Activated naive CD8-positive, alpha-beta T cell treated with anti-CD3 and anti-CD28 coated beads, Interleukin-2, amount 50 U/mL, for 24 hours (primary cell): Measurements from ENCODE around the gene ADAP1.

Source experiments
- ATAC-seq: fragments of 150-1000 bp; cut with Tn5 transposase; one replicate; pipeline ENCODE4 v1.10.0; 2021
- DNase-seq: peaks from one replicate; pipeline ENCODE4 v3.0.0; 2021
- H3K27ac Mint-ChIP-seq: one replicate; pipeline ENCODE4 v1.8.0; 2021; ENCODE audit warnings: mild to moderate bottlenecking, mixed read lengths
- H3K27me3 Mint-ChIP-seq: one replicate; pipeline ENCODE4 v1.8.0; 2021; ENCODE audit warnings: mixed read lengths
- H3K36me3 Mint-ChIP-seq: one replicate; pipeline ENCODE4 v1.8.0; 2021; ENCODE audit warnings: low read depth, mixed read lengths
- H3K4me1 Mint-ChIP-seq: one replicate; pipeline ENCODE4 v1.8.0; 2021; ENCODE audit warnings: mixed read lengths
- H3K4me3 Mint-ChIP-seq: one replicate; pipeline ENCODE4 v1.8.0; 2021; ENCODE audit warnings: mild to moderate bottlenecking, moderate library complexity, mixed read lengths
- H3K9me3 Mint-ChIP-seq: one replicate; pipeline ENCODE4 v1.8.0; 2021; ENCODE audit warnings: mixed read lengths

The ADAP1 gene

DNA sequence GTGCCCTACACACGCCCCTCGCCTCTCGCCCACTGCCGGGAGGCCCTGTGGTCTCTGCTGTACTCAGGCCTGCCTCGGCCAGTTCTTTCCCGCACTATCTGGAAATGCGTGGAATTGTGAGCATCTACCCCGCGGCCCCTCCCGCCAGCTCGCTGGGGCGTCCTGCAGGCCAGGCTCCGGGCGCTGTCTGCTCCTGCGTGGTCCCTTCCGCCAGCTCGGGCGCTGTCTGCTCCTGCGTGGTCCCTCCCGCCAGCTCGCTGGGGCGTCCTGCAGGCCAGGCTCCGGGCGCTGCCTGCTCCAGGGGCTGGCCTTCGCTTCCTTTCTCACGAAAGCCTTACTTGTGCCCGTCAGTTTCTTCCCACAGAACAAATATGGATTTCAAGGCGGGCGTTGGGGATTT, 63.2 kb downstream of the ADAP1 start:
- no peaks in the 10 kb centered on the region for H3K4me1 Mint-ChIP-seq
- peaks cover 26% of the 10 kb centered on the region for H3K36me3 Mint-ChIP-seq
- H3K9me3 Mint-ChIP-seq = no peaks in the 10 kb centered on the region
- no peak overlapping the region for H3K27ac Mint-ChIP-seq
- H3K4me3 Mint-ChIP-seq = no peak overlapping the region
- DNase-seq (no peak), ATAC-seq (no peak)
- H3K27me3 Mint-ChIP-seq = no peaks in the 10 kb centered on the region

DNA sequence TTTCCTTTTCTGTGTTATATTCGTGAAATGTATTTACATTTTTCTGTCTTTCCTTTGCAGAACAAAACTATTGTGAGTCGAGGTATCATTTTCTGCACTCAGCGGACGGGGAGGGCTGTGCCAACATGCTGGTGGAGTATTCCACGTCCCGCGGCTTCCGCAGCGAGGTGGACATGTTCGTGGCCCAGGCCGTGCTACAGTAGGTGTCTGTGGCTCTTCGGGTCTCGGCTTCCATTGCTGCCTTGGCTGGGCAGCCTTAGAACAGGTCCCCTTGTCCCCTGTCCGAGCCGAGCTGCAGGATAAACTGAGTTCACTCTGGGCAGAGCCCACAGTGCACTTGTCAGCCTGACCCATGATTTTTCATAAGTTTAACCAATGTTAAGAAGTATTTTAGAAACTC, 63.6 kb downstream of the ADAP1 start:
- Mint-ChIP-seq H3K27ac (no peak overlapping the region), H3K4me1 (no peaks in the 10 kb centered on the region), H3K36me3 (peaks cover 22% of the 10 kb centered on the region), H3K4me3 (no peak overlapping the region), H3K9me3 (no peaks in the 10 kb centered on the region), H3K27me3 (no peaks in the 10 kb centered on the region)
- DNase-seq (no peak), ATAC-seq (no peak)

DNA sequence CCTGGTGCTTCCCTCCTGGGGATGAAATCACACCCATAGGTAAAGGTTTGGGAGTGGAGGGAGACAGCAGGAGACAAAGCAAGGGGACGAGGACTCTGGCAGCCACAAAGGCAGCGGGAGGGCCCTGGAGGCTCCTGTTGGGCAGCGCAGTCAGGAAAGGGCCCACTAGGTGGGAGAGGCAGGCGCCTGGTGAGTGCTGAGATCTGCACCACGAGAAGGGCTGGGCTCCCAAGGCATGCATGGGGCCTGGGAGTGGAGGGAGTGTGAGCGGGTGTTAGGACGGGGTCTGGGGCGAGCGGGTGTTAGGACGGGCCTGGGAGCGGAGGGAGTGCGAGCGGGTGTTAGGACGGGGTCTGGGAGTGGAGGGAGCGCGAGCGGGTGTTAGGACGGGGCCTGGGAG, 65.1 kb downstream of the ADAP1 start:
- ATAC-seq = no peak
- no peak for DNase-seq
- peaks cover 14% of the 10 kb centered on the region for H3K36me3 Mint-ChIP-seq
- H3K27me3 Mint-ChIP-seq = no peaks in the 10 kb centered on the region
- no peak overlapping the region for H3K27ac Mint-ChIP-seq
- H3K4me3 Mint-ChIP-seq = no peak overlapping the region
- peaks cover 3% of the 10 kb centered on the region for H3K4me1 Mint-ChIP-seq
- no peaks in the 10 kb centered on the region for H3K9me3 Mint-ChIP-seq

DNA sequence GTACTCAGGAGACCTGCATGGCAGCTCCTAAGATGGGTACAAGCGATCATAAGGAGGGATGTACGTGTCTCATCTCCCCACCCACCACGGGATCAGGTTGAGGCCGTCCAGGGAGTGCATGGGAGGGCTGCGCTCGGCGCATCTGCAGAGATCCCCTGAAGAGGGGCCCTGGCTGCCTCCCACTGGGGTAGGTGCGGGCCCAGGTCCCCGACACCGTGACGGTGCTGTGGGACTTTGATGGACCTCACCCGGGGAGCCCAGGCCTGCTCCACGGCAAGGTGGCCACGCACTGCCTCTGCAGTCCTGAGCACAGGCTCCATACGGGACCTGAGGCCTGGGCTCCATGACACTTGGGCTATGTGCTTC, 65.5 kb downstream of the ADAP1 start:
- no peaks in the 10 kb centered on the region for H3K27me3 Mint-ChIP-seq
- H3K9me3 Mint-ChIP-seq = no peaks in the 10 kb centered on the region
- no peak overlapping the region for H3K4me3 Mint-ChIP-seq
- no peak for DNase-seq
- H3K4me1 Mint-ChIP-seq = peaks cover 3% of the 10 kb centered on the region
- H3K36me3 Mint-ChIP-seq = peaks cover 14% of the 10 kb centered on the region
- H3K27ac Mint-ChIP-seq = no peak overlapping the region
- ATAC-seq = no peak

DNA sequence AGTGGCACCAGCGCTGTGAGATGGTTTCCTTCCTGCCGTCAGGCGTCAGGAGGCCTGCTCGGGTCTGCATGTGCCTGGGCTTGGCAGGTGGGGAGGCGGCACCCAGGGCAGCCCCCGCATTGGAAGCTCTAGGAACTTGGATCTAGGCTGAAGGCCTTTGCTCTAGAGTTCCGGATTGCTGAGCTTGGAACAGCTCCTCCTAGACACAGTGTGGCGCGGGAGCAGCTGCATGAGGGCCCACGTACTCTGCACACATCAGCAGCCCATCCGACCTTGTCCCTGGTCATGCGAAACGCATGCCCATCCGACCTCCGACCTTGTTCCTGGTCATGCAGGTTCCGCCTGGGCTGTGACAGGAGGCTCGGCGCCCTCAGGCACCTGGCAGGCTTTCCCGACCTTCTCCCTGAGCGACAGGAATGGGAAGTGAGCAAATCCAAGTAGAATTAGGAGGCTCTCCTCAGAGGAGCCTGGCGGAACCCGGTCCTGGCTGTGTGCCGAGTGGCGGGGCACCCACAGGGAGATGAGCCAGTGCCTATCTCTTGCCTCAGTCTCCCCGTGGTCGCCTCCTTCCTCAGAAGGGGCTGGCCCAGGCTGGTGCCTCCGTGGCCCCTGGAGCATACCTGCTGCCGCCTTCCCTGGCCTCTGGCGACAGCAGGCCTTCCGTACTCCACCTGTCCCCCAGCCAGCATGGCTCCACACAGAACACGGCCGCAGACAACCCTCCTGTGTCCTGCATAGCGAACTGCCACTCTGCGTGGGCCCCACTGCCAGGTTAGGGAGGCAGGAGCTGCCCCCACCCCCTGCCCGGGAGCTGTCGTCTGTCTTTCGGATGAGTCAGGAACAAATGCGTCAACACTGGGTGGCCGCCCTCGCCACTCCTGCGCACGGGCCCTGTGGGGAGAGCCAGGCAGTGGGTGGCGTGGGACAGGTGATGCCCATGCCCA, 66.1 kb downstream of the ADAP1 start:
- H3K4me3 Mint-ChIP-seq = no peak overlapping the region
- H3K4me1 Mint-ChIP-seq = peaks cover 3% of the 10 kb centered on the region
- H3K27me3 Mint-ChIP-seq = no peaks in the 10 kb centered on the region
- no peak overlapping the region for H3K27ac Mint-ChIP-seq
- no peaks in the 10 kb centered on the region for H3K9me3 Mint-ChIP-seq
- H3K36me3 Mint-ChIP-seq = peaks cover 12% of the 10 kb centered on the region
- ATAC-seq = no peak
- no peak for DNase-seq

DNA sequence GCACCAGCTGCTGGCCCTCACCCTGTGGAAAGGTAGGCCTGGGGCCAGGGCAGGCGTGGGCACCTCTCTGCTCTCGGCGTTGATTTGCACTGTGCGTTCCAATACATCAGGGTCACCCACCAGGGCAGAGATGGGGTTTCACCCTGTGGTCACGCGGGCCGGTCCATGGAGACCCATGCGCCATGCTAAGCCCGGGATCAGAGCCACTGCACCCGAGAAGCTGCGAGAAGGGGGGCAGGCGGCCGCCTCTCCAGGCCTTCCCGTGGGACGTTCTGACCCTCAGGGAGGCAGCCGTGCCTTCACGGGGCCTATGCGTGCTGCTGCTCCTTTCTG, 67.0 kb downstream of the ADAP1 start:
- Mint-ChIP-seq H3K9me3 (no peaks in the 10 kb centered on the region), H3K27me3 (no peaks in the 10 kb centered on the region), H3K4me1 (peaks cover 7% of the 10 kb centered on the region), H3K36me3 (peaks cover 5% of the 10 kb centered on the region), H3K4me3 (no peak overlapping the region), H3K27ac (no peak overlapping the region)
- ATAC-seq (no peak), DNase-seq (no peak)

DNA sequence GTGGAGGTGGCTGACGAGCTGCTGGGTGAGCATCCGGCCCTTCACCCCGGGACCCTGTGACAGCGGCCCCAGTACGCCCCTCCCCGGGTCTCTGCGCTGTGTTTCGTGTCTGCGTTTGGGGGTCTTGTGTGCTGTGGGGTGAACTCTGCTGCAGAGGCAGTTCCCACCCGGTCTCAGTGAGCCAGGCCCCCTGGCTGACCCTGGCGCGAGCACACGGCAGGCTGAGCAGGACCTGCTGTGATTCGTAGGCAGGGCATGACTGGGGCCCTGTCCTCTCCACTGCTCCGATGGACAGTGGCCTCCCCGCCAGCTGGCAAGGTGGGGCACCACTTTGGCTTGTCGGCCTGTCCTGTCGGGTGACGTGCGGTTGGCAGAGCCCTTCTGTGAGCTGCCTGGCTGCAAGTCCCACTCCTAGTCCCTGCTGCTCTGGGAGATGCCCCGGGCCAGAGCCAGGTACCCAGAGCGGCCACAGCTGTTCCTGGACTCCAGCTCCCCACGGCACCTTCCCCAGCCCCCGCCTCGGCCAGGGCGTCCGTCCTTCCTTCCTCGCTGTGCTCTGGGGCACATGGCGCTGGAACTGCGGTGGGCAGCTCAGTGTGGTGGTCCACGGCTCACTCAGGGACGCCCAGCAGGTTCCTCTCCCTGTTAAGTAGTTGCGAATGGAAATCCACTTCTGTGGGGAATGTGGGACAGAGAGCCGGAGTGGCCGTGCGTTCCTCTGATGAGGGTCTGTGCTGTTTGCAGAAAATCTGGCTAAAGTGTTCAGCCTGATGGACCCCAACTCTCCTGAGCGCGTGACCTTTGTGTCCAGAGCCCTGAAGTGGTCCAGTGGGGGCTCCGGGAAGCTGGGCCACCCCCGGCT, 67.6 kb downstream of the ADAP1 start:
- DNase-seq (no peak), ATAC-seq (no peak)
- Mint-ChIP-seq H3K4me3 (no peak overlapping the region), H3K27ac (no peak overlapping the region), H3K36me3 (peaks cover 2% of the 10 kb centered on the region), H3K4me1 (peaks cover 11% of the 10 kb centered on the region), H3K9me3 (no peaks in the 10 kb centered on the region), H3K27me3 (no peaks in the 10 kb centered on the region)

DNA sequence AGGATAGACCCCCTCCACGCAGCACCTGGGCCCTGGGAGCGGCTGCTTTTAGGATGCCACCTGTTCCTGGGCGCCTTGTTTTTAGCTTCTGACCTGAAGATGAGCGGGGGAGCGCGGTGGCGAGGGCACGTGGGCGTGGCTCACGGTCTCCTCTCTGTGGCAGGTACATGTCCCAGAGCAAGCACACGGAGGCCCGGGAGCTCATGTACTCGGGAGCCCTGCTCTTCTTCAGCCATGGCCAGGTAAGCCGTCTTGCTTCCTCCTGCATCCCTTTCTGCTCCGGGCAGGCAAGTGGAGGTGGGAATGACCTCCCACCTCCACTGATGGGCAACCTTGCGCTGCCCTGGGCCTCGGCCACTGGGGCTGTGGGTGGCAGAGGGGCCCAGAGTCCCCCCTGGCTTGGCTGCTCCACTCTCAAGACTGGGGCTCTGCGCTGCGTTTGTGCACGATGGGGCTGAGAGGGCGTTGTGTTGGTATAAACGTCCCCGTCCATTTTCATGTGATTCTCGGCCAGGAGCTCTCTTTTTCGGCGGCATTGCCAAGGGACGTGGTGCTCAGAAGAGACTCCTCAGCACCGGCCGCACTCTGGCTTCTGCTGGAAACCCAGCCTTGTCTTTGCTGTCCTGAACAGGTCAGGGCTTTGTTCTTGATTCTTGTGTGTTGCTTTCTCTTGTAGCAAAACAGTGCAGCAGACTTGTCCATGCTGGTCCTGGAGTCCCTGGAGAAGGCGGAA, 68.4 kb downstream of the ADAP1 start:
- Mint-ChIP-seq H3K27ac (no peak overlapping the region), H3K36me3 (peaks cover 2% of the 10 kb centered on the region)
- ATAC-seq = no peak

DNA sequence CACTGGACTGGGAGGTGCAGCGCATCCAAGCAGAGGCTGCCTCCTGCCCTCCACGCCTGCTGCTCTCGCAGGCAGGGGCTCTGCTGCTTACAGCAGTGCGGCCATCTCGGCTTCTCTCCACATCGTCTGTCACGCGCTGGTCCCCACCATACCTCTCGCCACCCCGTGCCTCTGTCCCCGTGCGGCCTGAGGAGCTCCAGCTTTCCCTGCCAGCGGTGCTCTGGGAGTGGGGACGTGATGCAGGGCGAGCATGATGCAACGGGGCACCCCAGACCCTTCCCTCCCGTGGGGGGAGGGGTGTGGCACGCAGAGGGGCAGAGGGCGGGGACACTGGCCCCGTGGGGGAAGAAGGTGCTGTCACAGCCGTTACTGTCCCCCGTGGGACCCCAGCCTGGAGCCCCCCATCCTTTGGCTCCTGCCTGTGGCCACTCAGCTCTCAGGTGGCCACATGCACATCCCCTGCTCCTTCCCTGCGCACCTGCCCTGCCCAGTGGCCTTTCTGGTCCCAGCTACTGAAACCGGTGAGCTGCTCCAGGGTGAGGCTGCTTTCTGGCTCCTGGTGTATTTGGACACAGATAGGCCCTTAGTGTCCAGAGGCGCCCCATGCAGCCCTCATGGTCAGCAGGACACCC, 69.1 kb downstream of the ADAP1 start:
- ATAC-seq (no peak), DNase-seq (no peak)
- H3K4me3 Mint-ChIP-seq = no peak overlapping the region
- no peaks in the 10 kb centered on the region for H3K27me3 Mint-ChIP-seq
- no peak overlapping the region for H3K27ac Mint-ChIP-seq
- peaks cover 2% of the 10 kb centered on the region for H3K36me3 Mint-ChIP-seq
- H3K4me1 Mint-ChIP-seq = peaks cover 14% of the 10 kb centered on the region
- H3K9me3 Mint-ChIP-seq = no peaks in the 10 kb centered on the region

More for the DNA sequence above, 68.4 kb downstream of the ADAP1 start:
- Mint-ChIP-seq H3K4me1 (peaks cover 14% of the 10 kb centered on the region), H3K27me3 (no peaks in the 10 kb centered on the region), H3K4me3 (no peak overlapping the region), H3K9me3 (no peaks in the 10 kb centered on the region)
- DNase-seq = no peak

DNA sequence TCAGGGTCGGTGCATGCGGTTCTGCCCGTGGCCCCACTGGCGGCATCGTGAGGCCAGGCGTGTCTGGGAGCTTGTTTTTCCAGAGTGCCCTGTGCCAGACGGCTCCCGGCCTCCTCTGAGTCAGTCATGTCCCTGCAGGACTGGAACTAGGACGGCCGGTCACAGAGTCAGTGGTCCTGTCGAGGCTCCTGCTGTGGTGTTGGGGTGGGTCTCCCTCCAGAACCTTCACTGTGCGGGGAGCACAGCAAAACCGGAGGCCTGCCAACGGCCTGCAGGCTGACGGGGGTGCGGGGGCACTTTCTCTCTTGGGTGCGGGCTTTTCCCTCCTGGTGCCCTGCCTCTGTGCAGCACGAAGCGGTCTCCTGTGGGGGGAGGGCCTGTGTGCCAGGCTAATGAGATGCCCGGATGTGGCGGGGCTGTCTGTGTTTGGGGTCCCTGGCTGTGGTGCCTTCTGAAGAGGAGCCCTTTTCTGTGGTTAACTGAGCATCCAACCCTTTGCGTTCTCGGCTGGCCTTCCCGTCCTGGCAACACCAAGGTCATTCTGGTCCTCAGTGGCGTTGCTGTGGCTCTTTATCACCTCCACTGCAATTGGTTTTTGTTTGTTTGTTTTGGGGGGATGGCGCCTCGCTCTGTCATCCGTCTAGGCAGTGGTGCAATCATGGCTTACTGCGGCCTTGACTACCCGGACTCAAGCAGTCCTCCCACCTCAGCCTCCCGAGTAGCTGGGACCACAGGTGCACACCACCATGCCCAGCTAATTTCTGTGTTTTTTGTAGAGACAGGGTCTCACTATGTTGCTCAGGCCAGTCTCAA, 70.1 kb downstream of the ADAP1 start:
- Mint-ChIP-seq H3K27ac (no peak overlapping the region), H3K4me3 (no peak overlapping the region), H3K36me3 (peaks cover 2% of the 10 kb centered on the region), H3K27me3 (no peaks in the 10 kb centered on the region), H3K4me1 (peaks cover 17% of the 10 kb centered on the region), H3K9me3 (no peaks in the 10 kb centered on the region)
- DNase-seq (no peak), ATAC-seq (no peak)

DNA sequence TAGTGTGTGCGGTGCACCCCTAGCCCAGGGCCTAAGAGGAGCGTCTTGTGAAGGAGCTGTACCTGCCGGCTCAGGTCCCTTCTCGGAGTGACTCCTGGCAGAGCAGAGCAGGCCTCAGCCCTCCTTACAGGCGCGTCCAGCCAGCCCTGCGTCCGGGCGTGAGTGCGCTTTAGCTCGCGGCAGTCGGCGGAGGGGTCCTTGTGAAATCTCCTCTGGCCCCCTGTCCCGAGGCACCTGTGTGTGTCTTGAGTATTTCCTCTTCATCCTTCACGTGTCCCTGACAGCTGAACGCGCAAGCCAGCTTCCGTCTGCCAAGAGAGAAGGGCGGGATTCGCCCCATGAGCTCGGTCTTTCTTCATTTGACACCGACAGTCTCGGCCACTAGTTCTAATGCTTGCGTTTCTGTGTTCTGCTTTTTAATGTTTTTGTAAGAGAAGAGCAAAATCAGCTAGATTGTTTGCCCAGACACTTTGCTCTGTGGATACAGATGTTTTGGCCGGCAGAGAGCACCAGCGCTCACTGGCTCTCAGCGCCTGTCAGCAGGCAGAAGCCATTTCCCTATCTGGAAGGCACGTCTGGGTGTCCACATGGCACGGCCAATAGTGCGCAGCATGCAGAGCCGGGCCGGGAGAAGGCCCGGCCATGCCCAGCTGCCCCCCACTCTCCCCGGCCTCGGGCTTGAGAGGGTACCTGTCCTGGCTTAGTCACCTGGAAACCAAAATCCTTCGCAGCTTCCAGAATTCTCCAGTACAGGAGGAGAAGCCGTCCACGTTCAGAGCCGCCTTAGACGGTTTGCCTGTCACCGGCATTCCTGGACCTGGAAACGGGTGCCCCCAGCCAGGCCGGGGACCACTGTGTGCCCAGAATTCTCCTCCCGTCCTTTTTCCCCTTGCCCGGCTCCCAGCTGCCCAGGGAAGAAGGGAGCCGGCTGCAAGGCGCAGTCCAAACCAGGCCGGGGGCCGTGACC, 71.1 kb downstream of the ADAP1 start:
- Mint-ChIP-seq H3K4me1 (peaks cover 27% of the 10 kb centered on the region), H3K27ac (no peak overlapping the region), H3K4me3 (no peak overlapping the region), H3K27me3 (no peaks in the 10 kb centered on the region), H3K9me3 (no peaks in the 10 kb centered on the region), H3K36me3 (peaks cover 5% of the 10 kb centered on the region)
- no peak for DNase-seq
- no peak for ATAC-seq

DNA sequence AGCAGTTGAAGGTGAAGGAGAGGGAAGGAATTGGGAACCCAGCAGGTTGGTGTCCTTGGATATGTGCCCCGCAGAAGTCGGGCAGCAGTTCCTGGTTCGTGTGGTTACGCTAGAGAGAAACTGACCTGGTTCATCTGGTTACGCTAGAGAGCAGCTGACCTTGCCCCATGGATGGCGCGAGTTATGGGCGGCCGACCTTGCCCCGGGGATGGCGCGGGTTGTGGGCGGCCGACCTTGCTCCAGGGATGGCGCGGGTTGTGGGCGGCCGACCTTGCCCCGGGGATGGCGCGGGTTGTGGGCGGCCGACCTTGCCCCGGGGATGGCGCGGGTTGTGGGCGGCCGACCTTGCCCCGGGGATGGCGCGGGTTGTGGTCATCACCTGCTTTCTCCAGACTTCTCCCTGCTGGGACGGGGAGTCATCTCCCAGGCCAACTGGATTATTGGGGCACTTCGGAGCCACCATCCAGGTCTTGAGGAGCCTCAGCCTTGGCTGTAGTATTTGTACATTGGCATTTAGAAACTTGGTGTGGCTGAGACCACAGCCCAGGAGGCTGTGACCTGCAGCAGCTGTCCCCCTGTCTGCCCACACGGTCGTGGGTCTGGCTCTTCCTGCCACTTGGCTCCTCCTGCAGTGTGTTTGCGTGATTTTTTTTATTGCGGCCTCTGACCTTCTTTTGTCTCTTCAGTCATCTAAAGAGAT, 72.0 kb downstream of the ADAP1 start:
- Mint-ChIP-seq H3K27me3 (no peaks in the 10 kb centered on the region), H3K4me3 (no peak overlapping the region), H3K36me3 (peaks cover 3% of the 10 kb centered on the region), H3K27ac (no peak overlapping the region), H3K4me1 (peaks cover 31% of the 10 kb centered on the region), H3K9me3 (no peaks in the 10 kb centered on the region)
- DNase-seq (no peak), ATAC-seq (no peak)
